SU-DHL-6 (cell line): Measurements from ENCODE around the gene DCAF12L2.

ENCODE experiments used
- EZH2phosphoT487 ChIP-seq: fragments of 200-600 bp; sonication (generic), shearing (Covaris generic); conservative IDR thresholded peaks from 2 replicates; pipeline ENCODE4 v1.6.1; 2018; ENCODE audit warnings: mild to moderate bottlenecking, antibody characterized with exemption, low read length, moderate library complexity, mixed read lengths
- TF ChIP-seq, protein P1 (sequence below): fragments of 200-600 bp; sonication (generic); IDR thresholded peaks from one replicate; pipeline ENCODE4 v1.5.1; 2017; ENCODE audit warnings: antibody characterized with exemption, mild to moderate bottlenecking, low read length, moderate library complexity; ENCODE audit not compliant: insufficient read depth, poor library complexity, severe bottlenecking

DNA sequence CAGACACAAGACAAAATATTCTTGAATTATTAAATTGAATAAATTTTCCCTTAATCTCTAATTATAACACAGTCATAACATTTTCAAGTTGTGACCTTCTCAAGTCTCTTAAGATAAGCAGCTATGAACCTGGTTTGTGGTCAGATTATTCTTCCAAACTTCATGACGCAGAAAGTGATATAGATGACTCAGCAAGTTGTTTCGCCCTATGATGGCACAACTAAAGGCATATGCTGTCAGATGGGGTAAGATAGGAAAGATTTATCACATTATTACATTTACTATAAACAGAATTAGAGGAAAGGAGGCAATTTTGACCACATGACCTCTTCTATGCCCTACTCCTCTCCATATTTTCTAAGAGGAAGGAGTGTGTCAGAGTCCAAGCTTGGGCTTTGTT lies 4.6 kb upstream of the DCAF12L2 start:
- TF ChIP-seq, protein P1, sequence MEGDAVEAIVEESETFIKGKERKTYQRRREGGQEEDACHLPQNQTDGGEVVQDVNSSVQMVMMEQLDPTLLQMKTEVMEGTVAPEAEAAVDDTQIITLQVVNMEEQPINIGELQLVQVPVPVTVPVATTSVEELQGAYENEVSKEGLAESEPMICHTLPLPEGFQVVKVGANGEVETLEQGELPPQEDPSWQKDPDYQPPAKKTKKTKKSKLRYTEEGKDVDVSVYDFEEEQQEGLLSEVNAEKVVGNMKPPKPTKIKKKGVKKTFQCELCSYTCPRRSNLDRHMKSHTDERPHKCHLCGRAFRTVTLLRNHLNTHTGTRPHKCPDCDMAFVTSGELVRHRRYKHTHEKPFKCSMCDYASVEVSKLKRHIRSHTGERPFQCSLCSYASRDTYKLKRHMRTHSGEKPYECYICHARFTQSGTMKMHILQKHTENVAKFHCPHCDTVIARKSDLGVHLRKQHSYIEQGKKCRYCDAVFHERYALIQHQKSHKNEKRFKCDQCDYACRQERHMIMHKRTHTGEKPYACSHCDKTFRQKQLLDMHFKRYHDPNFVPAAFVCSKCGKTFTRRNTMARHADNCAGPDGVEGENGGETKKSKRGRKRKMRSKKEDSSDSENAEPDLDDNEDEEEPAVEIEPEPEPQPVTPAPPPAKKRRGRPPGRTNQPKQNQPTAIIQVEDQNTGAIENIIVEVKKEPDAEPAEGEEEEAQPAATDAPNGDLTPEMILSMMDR: no peak
- no peak for TF ChIP-seq EZH2phosphoT487
